Fibroblast of lung (primary cell): ENCODE data around the gene FBXO33. TPM values are rescaled to one million over a fixed set of nuclear protein-coding genes. Genes with fewer than 3 reads are reported as not detected.

Experiments used
- DNase-seq, 2 donors: peaks; one replicate each; pipeline versions ENCODE4 v3.0.0 to v3.0.0-alpha.2; 2010; ENCODE audit warnings: low read depth in 2 of 2
- H2AFZ ChIP-seq: 2 replicates; pipeline ENCODE4 v1.5.1; 2012; ENCODE audit warnings: low read length, control low read depth, inconsistent platforms
- H3K27ac ChIP-seq: 2 replicates; pipeline ENCODE4 v1.5.1; 2011; ENCODE audit warnings: low read length, control low read depth; ENCODE audit not compliant: insufficient read depth
- H3K27me3 ChIP-seq: 2 replicates; pipeline ENCODE4 v1.5.1; 2011; ENCODE audit warnings: mild to moderate bottlenecking, low read length; ENCODE audit not compliant: control insufficient read depth, insufficient read depth
- H3K36me3 ChIP-seq: 2 replicates; pipeline ENCODE4 v1.5.1; 2011; ENCODE audit warnings: low read length; ENCODE audit not compliant: control insufficient read depth, insufficient read depth
- H3K4me1 ChIP-seq: 2 replicates; pipeline ENCODE4 v1.5.1; 2011; ENCODE audit warnings: low read length; ENCODE audit not compliant: control insufficient read depth, insufficient read depth; ENCODE audit errors: extremely low read depth
- H3K4me2 ChIP-seq: 2 replicates; pipeline ENCODE4 v1.5.1; 2011; ENCODE audit warnings: low read length, control low read depth; ENCODE audit not compliant: insufficient read depth; ENCODE audit errors: extremely low read depth
- H3K4me3 ChIP-seq, 4 experiments: fragments of 200-600 bp in 1 of 4; sonication (generic) in 1 of 4; replicated peaks in 1 of 4; 2 replicates each; pipeline ENCODE4 v1.5.1; 2011 to 2016; ENCODE audit warnings: low read length in 4 of 4, low read depth in 3 of 4, mild to moderate bottlenecking in 3 of 4, control low read depth in 2 of 4, inconsistent platforms in 1 of 4, mixed read lengths in 1 of 4; ENCODE audit not compliant: insufficient read depth in 1 of 4; ENCODE audit errors: control extremely low read depth in 1 of 4
- H3K79me2 ChIP-seq: 2 replicates; pipeline ENCODE4 v1.5.1; 2012; ENCODE audit warnings: mild to moderate bottlenecking, low read length, inconsistent platforms; ENCODE audit not compliant: control insufficient read depth, insufficient read depth
- H3K9ac ChIP-seq: 2 replicates; pipeline ENCODE4 v1.5.1; 2011; ENCODE audit warnings: mild to moderate bottlenecking, low read length, control low read depth; ENCODE audit not compliant: insufficient read depth
- H3K9me3 ChIP-seq: 2 replicates; pipeline ENCODE4 v1.5.1; 2012; ENCODE audit warnings: low read depth, low read length; ENCODE audit not compliant: control insufficient read depth, insufficient read depth
- H4K20me1 ChIP-seq: 2 replicates; pipeline ENCODE4 v1.5.1; 2011; ENCODE audit warnings: low read length; ENCODE audit not compliant: control insufficient read depth, insufficient read depth; ENCODE audit errors: extremely low read depth
- CTCF ChIP-seq, 2 donors: IDR thresholded peaks in 1 of 2; conservative IDR thresholded peaks in 1 of 2; 1 replicate in 1 of 2; 2 replicates in 1 of 2; pipeline ENCODE4 v1.5.1; 2011 to 2012; ENCODE audit warnings: low read length in 2 of 2, control low read depth in 1 of 2, inconsistent platforms in 1 of 2, low read depth in 1 of 2, mild to moderate bottlenecking in 1 of 2
- EZH2 ChIP-seq: IDR thresholded peaks from 2 replicates; pipeline ENCODE4 v1.5.1; 2012; ENCODE audit warnings: low read length, control low read depth, mild to moderate bottlenecking; ENCODE audit errors: missing control alignments
- polyA plus RNA-seq, 2 donors: library from polyadenylated mRNA; depleted of rRNA in 1 of 2; stranded (reverse) in 1 of 2; unstranded in 1 of 2; fragments of >200 nt; gene quantifications; 2 replicates each; pipeline ENCODE4 v1.2.1, GENCODE V29; 2011 to 2012; ENCODE audit warnings: missing spikeins in 1 of 2
- total RNA-seq: library from RNA; depleted of rRNA; stranded (reverse); fragments of >200 nt; gene quantifications from 2 replicates; pipeline ENCODE4 v1.2.1, GENCODE V29; 2014

FBXO33 gene
- total and polyA plus RNA-seq, 2 donors (not counting 1 experiment from before 2014, with no cell fraction given) = 12.6 to 16.3 TPM

- H3K4me2 ChIP-seq = no peak overlapping the region
Observed at GRCh38 chr14:39419272-39419671, 13.0 kb downstream of the FBXO33 start.

GRCh38 chr14:39417014-39417413, 15.2 kb downstream of the FBXO33 start:
- H4K20me1 ChIP-seq = no peaks in the 10 kb centered on the region
- peaks cover 2% of the 10 kb centered on the region for H3K79me2 ChIP-seq
- TF ChIP-seq EZH2 (no peak), CTCF (conservative IDR thresholded peaks at IDR 0.05 in 1 of 2, IDR thresholded peaks at IDR 0.05 in 1 of 2; ENCODE audit: low read depth in 1 of 2, low read length in 2 of 2) (peak in 1 of 2 donors; percentile 1)
- H2AFZ ChIP-seq = no peak overlapping the region
- no peaks in the 10 kb centered on the region for H3K36me3 ChIP-seq
- DNase-seq = peak in 1 of 2 donors; percentile 27
- no peak overlapping the region for H3K4me3 ChIP-seq
- no peaks in the 10 kb centered on the region for H3K9me3 ChIP-seq
- H3K27ac ChIP-seq = no peak overlapping the region
- no peak overlapping the region for H3K9ac ChIP-seq
- H3K4me1 ChIP-seq = no peaks in the 10 kb centered on the region
- H3K4me2 ChIP-seq = no peak overlapping the region
- no peaks in the 10 kb centered on the region for H3K27me3 ChIP-seq

More at GRCh38 chr14:39419272-39419671, 13.0 kb downstream of the FBXO33 start:
- Histone ChIP-seq H3K9ac (no peak overlapping the region), H2AFZ (no peak overlapping the region), H3K4me1 (no peaks in the 10 kb centered on the region), H3K79me2 (peaks cover 4% of the 10 kb centered on the region), H3K36me3 (no peaks in the 10 kb centered on the region), H3K27me3 (no peaks in the 10 kb centered on the region), H3K4me3 (no peak overlapping the region), H3K9me3 (no peaks in the 10 kb centered on the region), H3K27ac (no peak overlapping the region), H4K20me1 (no peaks in the 10 kb centered on the region)
- TF ChIP-seq CTCF (conservative IDR thresholded peaks at IDR 0.05 in 1 of 2, IDR thresholded peaks at IDR 0.05 in 1 of 2; ENCODE audit: low read depth in 1 of 2, low read length in 2 of 2) (no peak), EZH2 (no peak)
- DNase-seq = no peak

DNA sequence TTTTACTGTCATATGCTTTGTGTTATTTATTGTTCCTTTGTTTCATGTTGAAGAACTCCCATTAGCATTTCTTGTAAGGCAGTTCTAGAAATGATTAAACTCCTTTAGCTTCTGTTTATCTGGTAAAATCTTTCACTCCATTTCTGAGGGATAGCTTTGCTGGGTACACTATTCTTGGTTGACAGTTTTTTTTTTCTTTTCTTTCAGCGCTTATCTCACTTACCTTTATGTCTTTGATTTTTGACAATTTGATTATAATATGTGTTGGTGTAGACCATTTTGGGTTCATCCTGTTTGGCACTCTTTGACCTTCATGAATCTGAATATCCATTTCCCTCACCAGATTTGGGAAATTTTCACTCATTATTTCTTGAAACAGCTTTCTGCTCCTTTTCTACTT, 16.2 kb downstream of the FBXO33 start:
- no peak for DNase-seq
- no peaks in the 10 kb centered on the region for H3K9me3 ChIP-seq
- no peaks in the 10 kb centered on the region for H3K27me3 ChIP-seq
- no peak overlapping the region for H2AFZ ChIP-seq
- no peak overlapping the region for H3K9ac ChIP-seq
- no peak overlapping the region for H3K27ac ChIP-seq
- no peaks in the 10 kb centered on the region for H3K4me1 ChIP-seq
- no peak for TF ChIP-seq CTCF (conservative IDR thresholded peaks at IDR 0.05 in 1 of 2, IDR thresholded peaks at IDR 0.05 in 1 of 2; ENCODE audit: low read depth in 1 of 2, low read length in 2 of 2)
- no peak for TF ChIP-seq EZH2
- no peak overlapping the region for H3K4me2 ChIP-seq
- no peaks in the 10 kb centered on the region for H3K36me3 ChIP-seq
- H3K4me3 ChIP-seq = no peak overlapping the region
- no peaks in the 10 kb centered on the region for H4K20me1 ChIP-seq
- H3K79me2 ChIP-seq = no peaks in the 10 kb centered on the region
